ENCODE data around the gene PAX5.

GRCh38 chr9:36882594-36882993 lies 151.5 kb downstream of the PAX5 start:
- no peak for TF ChIP-seq POLR2A (IDR thresholded peaks at IDR 0.05)
- TF ChIP-seq, protein P1, sequence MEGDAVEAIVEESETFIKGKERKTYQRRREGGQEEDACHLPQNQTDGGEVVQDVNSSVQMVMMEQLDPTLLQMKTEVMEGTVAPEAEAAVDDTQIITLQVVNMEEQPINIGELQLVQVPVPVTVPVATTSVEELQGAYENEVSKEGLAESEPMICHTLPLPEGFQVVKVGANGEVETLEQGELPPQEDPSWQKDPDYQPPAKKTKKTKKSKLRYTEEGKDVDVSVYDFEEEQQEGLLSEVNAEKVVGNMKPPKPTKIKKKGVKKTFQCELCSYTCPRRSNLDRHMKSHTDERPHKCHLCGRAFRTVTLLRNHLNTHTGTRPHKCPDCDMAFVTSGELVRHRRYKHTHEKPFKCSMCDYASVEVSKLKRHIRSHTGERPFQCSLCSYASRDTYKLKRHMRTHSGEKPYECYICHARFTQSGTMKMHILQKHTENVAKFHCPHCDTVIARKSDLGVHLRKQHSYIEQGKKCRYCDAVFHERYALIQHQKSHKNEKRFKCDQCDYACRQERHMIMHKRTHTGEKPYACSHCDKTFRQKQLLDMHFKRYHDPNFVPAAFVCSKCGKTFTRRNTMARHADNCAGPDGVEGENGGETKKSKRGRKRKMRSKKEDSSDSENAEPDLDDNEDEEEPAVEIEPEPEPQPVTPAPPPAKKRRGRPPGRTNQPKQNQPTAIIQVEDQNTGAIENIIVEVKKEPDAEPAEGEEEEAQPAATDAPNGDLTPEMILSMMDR (IDR thresholded peaks at IDR 0.05): no peak

Measured in uterus (tissue), 2 donors.